ENCODE measurements around the gene TRNP1. TPM values are rescaled to one million over a fixed set of nuclear protein-coding genes. Genes with fewer than 3 reads are reported as not detected.

TRNP1 gene
- total RNA-seq, 1 donor from 2014 or later = 13.0 TPM

DNA sequence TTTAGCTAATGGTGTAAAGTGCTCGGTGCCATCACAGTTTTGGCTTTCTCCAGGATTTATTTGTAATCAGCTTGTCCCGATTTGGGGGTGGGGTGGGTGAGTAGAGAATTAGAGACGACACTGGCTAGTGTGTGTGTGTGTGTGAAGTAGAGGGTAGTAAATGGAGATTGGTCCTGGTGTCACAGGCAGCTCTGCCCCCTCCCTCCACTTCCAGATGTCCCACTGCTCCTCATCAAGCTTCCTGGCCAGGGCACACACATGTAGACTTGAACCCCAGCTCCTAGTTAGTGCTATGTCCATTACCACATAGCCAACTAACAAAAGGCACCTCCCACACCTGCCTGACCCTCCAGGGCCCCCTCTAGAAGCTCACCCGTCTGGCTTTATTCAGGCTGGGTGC is 3.2 kb downstream of the TRNP1 start:
- intact Hi-C loops (cut with DNase I) = loop anchor here (1.0 to 5.0 kb wide), 2 partner anchors 45 to 101 kb away; no protein-coding TSS in a partner anchor
- H3K27ac ChIP-seq = peak overlapping the region; percentile 91
- peak overlapping the region in 1 of 2 donors; percentile 11 for H3K4me3 ChIP-seq
- H3K4me1 ChIP-seq = peaks cover 82% of the 10 kb centered on the region
- H3K9me3 ChIP-seq = no peaks in the 10 kb centered on the region
- no peak for DNase-seq (ENCODE audit: extremely low spot score in 2 of 2)
- H3K36me3 ChIP-seq = no peaks in the 10 kb centered on the region
- no peaks in the 10 kb centered on the region for H3K27me3 ChIP-seq
- TF ChIP-seq POLR2A (IDR thresholded peaks at IDR 0.05) (no peak), POLR2AphosphoS5 (IDR thresholded peaks at IDR 0.05; ENCODE audit: insufficient read depth in 1 of 2, low read depth in 1 of 2) (no peak)
- TF ChIP-seq, protein P1, sequence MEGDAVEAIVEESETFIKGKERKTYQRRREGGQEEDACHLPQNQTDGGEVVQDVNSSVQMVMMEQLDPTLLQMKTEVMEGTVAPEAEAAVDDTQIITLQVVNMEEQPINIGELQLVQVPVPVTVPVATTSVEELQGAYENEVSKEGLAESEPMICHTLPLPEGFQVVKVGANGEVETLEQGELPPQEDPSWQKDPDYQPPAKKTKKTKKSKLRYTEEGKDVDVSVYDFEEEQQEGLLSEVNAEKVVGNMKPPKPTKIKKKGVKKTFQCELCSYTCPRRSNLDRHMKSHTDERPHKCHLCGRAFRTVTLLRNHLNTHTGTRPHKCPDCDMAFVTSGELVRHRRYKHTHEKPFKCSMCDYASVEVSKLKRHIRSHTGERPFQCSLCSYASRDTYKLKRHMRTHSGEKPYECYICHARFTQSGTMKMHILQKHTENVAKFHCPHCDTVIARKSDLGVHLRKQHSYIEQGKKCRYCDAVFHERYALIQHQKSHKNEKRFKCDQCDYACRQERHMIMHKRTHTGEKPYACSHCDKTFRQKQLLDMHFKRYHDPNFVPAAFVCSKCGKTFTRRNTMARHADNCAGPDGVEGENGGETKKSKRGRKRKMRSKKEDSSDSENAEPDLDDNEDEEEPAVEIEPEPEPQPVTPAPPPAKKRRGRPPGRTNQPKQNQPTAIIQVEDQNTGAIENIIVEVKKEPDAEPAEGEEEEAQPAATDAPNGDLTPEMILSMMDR (IDR thresholded peaks at IDR 0.05) = no peak

DNA sequence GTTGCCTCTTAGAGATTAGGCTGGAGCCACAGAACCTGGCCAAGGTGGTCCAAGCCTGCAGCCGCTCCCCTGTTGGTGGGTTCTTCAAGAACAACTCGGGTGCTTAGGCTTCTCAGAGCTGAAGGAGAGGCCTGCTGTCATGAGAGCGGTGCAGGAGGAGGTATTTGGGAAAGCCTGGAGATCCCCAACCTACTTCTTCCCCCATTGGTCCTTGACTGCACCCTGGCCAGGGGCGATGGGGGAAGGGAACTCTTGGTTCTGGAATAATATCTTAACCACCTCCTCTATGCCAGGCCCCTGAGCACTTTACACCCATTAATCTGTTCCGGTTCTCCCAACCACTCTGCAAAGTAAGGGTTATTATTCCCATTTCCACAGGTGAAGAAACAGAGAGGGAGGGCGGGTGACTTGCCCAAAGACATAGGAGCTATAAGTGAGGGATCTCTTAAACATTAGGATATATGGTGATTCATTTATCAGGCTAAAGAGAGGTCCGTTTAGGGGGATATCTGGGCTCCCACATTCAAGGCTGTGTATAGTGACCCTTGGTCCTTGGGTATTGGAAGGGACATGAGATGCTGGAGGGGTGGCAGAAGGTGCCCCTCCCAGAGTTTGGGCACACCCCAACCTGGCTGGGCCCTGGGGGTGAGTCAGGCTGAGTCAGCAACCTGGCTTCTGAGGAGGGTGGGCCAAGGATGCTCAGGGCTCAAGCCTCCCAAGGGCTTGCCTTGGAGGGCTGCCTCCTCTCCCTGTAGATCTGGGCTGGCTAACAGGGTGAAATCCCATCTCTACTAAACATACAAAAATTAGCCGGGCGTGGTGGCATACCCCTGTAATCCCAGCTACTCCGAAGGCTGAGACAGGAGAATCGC is 5.2 kb downstream of the TRNP1 start:
- no peaks in the 10 kb centered on the region for H3K27me3 ChIP-seq
- peak overlapping the region; percentile 91 for H3K27ac ChIP-seq
- TF ChIP-seq, protein P1 (IDR thresholded peaks at IDR 0.05) = no peak
- TF ChIP-seq POLR2AphosphoS5 (IDR thresholded peaks at IDR 0.05; ENCODE audit: insufficient read depth in 1 of 2, low read depth in 1 of 2) (peak in 1 of 2 donors; percentile 27), POLR2A (IDR thresholded peaks at IDR 0.05) (no peak)
- H3K9me3 ChIP-seq = no peaks in the 10 kb centered on the region
- DNase-seq (ENCODE audit: extremely low spot score in 2 of 2) = no peak
- intact Hi-C loops (cut with DNase I) = loop anchor here (5.0 kb wide), 1 partner anchor 99 kb away; no protein-coding TSS in a partner anchor
- peaks cover 83% of the 10 kb centered on the region for H3K4me1 ChIP-seq
- H3K4me3 ChIP-seq = peak overlapping the region in 1 of 2 donors; percentile 9
- H3K36me3 ChIP-seq = peaks cover 0 to under 1% of the 10 kb centered on the region in 2 donors

DNA sequence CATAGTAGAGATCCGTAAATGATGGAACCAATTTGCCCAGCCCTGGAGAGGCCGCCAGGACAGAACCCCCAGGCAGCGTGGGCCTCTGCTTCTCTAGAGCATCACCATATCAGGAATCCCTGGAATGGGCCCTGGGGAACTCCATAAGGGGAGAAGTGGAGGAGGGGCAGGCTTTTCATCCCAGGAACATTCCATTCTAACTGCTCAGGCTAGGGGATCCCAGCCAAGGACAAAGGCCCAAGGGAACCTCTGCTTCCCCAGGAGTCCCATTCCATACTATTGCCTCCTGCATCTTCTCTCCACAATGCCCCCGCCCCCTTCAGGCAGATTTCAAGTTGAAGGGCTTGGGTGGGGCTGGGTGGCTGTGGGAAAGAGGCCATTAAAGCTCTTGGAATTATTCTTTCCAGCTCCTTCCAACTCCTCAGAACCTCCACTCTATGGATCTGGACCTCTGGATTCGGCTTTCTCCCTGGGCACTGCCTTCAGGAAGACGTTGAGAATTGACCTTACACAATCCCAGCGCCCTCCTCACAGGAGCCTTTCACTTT is 6.0 kb downstream of the TRNP1 start:
- peak overlapping the region; percentile 91 for H3K27ac ChIP-seq
- peak overlapping the region in 1 of 2 donors; percentile 9 for H3K4me3 ChIP-seq
- no peak for DNase-seq (ENCODE audit: extremely low spot score in 2 of 2)
- peaks cover 0 to 7% of the 10 kb centered on the region in 2 donors for H3K36me3 ChIP-seq
- H3K9me3 ChIP-seq = no peaks in the 10 kb centered on the region
- H3K27me3 ChIP-seq = no peaks in the 10 kb centered on the region
- TF ChIP-seq POLR2A (IDR thresholded peaks at IDR 0.05) = no peak
- peak; percentile 38 to 90 for TF ChIP-seq POLR2AphosphoS5 (IDR thresholded peaks at IDR 0.05; ENCODE audit: insufficient read depth in 1 of 2, low read depth in 1 of 2)
- TF ChIP-seq, protein P1 (IDR thresholded peaks at IDR 0.05) = peak in 1 of 3 experiments; percentile 22
- H3K4me1 ChIP-seq = peaks cover 89% of the 10 kb centered on the region
- intact Hi-C loops (cut with DNase I) = loop anchor here (5.0 kb wide), 1 partner anchor 98 kb away; no protein-coding TSS in a partner anchor

DNA sequence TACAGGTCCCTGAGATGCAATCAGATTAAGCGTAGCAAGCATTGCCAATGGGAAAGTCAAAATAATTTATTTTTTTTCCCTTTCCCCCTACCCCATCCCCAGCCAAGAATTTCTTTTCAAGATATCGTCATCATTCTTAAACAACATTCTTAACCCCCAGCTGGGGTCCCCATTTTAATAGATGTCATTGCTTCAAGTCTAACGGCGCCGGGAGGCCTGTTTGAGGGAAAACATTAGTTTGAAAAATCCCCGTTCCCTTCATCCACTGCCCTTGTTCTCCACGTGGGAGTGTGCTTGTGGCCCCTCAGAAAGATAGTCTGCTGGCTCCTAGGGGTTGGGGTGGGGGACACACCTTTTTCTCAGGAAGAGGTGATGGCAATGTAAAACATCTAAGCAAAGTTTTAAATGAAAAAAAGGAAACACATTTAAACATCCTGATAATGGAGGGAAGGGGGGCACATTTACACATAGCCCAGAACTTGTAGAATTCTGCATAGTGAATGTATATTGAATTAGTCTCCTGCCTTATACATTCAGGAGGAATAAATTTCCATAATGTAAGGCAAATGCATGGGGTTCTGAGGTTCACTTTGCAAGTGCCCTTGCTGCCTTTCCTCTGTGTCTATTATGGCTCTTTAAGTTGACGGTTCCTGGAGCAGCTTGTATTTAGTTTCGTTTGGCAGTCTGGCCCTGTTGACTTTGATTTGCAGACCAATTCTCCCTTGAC is 6.8 kb downstream of the TRNP1 start:
- peaks cover 0 to 7% of the 10 kb centered on the region in 2 donors for H3K36me3 ChIP-seq
- intact Hi-C loops (cut with DNase I) = no loop called here
- H3K9me3 ChIP-seq = no peaks in the 10 kb centered on the region
- no peaks in the 10 kb centered on the region for H3K27me3 ChIP-seq
- H3K4me3 ChIP-seq = no peak overlapping the region
- peak overlapping the region; percentile 91 for H3K27ac ChIP-seq
- TF ChIP-seq POLR2AphosphoS5 (IDR thresholded peaks at IDR 0.05; ENCODE audit: insufficient read depth in 1 of 2, low read depth in 1 of 2) = no peak
- TF ChIP-seq, protein P1 (IDR thresholded peaks at IDR 0.05) = no peak
- TF ChIP-seq POLR2A (IDR thresholded peaks at IDR 0.05) = no peak
- no peak for DNase-seq (ENCODE audit: extremely low spot score in 2 of 2)
- H3K4me1 ChIP-seq = peaks cover 89% of the 10 kb centered on the region
